Lower leg skin (tissue), 3 donors: ENCODE data around the gene WDR70.

Experiments used
- POLR2A ChIP-seq, 2 donors: fragments of 450-650 bp; IDR thresholded peaks; one replicate each; pipeline ENCODE4 v1.6.1; 2016 to 2017; ENCODE audit warnings: antibody characterized with exemption in 2 of 2, mild to moderate bottlenecking in 1 of 2, moderate library complexity in 1 of 2
- TF ChIP-seq, protein P1 (sequence below), 3 donors: fragments of 450-650 bp; IDR thresholded peaks; one replicate each; pipeline ENCODE4 v1.5.1; 2016; ENCODE audit warnings: antibody characterized with exemption in 3 of 3, mild to moderate bottlenecking in 3 of 3, moderate library complexity in 2 of 3

DNA sequence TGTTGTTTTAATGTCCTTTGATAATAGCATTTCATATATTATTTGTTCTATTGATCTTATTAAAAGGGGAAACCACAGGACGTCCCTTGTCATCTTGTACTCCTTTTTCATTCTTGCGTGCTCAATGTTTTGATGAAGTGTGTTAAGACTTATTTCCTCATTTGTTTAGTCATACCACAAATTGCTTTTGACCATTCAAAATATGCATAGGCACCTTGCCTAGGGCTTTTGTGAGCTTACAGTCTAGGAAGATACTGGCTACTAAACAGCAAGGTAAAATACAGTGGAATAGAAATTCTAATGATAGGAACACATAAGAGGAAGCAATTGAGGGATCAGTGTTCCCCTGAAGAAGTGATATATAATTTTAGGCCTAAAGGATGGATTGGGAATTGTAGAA is 190.3 kb downstream of the WDR70 start:
- no peak for TF ChIP-seq POLR2A (IDR thresholded peaks at IDR 0.05)
- TF ChIP-seq, protein P1, sequence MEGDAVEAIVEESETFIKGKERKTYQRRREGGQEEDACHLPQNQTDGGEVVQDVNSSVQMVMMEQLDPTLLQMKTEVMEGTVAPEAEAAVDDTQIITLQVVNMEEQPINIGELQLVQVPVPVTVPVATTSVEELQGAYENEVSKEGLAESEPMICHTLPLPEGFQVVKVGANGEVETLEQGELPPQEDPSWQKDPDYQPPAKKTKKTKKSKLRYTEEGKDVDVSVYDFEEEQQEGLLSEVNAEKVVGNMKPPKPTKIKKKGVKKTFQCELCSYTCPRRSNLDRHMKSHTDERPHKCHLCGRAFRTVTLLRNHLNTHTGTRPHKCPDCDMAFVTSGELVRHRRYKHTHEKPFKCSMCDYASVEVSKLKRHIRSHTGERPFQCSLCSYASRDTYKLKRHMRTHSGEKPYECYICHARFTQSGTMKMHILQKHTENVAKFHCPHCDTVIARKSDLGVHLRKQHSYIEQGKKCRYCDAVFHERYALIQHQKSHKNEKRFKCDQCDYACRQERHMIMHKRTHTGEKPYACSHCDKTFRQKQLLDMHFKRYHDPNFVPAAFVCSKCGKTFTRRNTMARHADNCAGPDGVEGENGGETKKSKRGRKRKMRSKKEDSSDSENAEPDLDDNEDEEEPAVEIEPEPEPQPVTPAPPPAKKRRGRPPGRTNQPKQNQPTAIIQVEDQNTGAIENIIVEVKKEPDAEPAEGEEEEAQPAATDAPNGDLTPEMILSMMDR (IDR thresholded peaks at IDR 0.05) = no peak
